HepG2 (cell line): Measurements from ENCODE around the gene DUOXA1. TPM values are rescaled to one million over a fixed set of nuclear protein-coding genes. Genes with fewer than 3 reads are reported as not detected.

ENCODE experiments used
- CBFB ChIP-seq: sonication (generic); formaldehyde crosslinking; IDR thresholded peaks from 2 replicates; pipeline ENCODE4 v1.4.0; 2020; ENCODE audit warnings: missing genetic modification reagents
- CBX2 ChIP-seq, 2 experiments: fragments of 200-600 bp in 1 of 2; sonication (generic); formaldehyde crosslinking in 1 of 2; IDR thresholded peaks; 2 replicates each; pipeline versions ENCODE4 v1.7.0 to v1.8.1; 2018 to 2022; ENCODE audit warnings: low read depth in 2 of 2, low read length in 1 of 2, mild to moderate bottlenecking in 1 of 2, missing genetic modification reagents in 1 of 2
- MTF2 ChIP-seq: sonication (generic); formaldehyde crosslinking; IDR thresholded peaks from 2 replicates; pipeline ENCODE4 v1.5.0; 2020; ENCODE audit warnings: missing genetic modification reagents, borderline replicate concordance
- PRDM4 ChIP-seq: sonication (generic); formaldehyde crosslinking; IDR thresholded peaks from 2 replicates; pipeline ENCODE4 v1.9.0; 2021; ENCODE audit warnings: missing genetic modification reagents, borderline replicate concordance
- TCF7 ChIP-seq: sonication (generic); IDR thresholded peaks from 2 replicates; pipeline ENCODE4 v1.6.1; 2016; ENCODE audit warnings: antibody characterized with exemption, low read depth
- ZNF781 ChIP-seq: sonication (generic); formaldehyde crosslinking; IDR thresholded peaks from 2 replicates; pipeline ENCODE4 v1.5.1; 2020; ENCODE audit warnings: borderline replicate concordance, mild to moderate bottlenecking, missing genetic modification reagents; ENCODE audit errors: not compliant biosample characterization
- ZNF800 ChIP-seq: sonication (generic); formaldehyde crosslinking; IDR thresholded peaks from 2 replicates; pipeline ENCODE4 v1.4.0; 2020; ENCODE audit warnings: missing genetic modification reagents
- ZSCAN12 ChIP-seq: sonication (generic); formaldehyde crosslinking; IDR thresholded peaks from 2 replicates; pipeline ENCODE4 v1.9.0; 2021; ENCODE audit warnings: mild to moderate bottlenecking, missing genetic modification reagents
- ZSCAN25 ChIP-seq: sonication (generic); formaldehyde crosslinking; IDR thresholded peaks from 2 replicates; pipeline ENCODE4 v1.8.0; 2022; ENCODE audit warnings: mild to moderate bottlenecking, missing genetic modification reagents
- polyA plus RNA-seq, 8 experiments: library from polyadenylated mRNA; depleted of rRNA in 3 of 8; stranded (reverse) in 7 of 8; unstranded in 1 of 8; fragments of >200 nt; fragmentation: Illumina TruSeq in 4 of 8; extraction: Trizol in 4 of 8; gene quantifications; 2 replicates each; pipeline versions ENCODE4 v1.2.1 to v1.2.3, GENCODE V29; 2011 to 2016; ENCODE audit warnings: low read depth in 4 of 8, missing spikeins in 1 of 8, mixed read lengths in 1 of 8; ENCODE audit not compliant: insufficient read depth in 1 of 8
- total RNA-seq, 5 experiments: library from RNA; depleted of rRNA; stranded (reverse); fragments of >200 nt; fragmentation: Illumina TruSeq; extraction: Trizol; gene quantifications; 2 replicates each; pipeline ENCODE4 v1.2.3, GENCODE V29; 2016; ENCODE audit warnings: low read depth in 1 of 5
- TF ChIP-seq, protein P1 (sequence below): sonication (generic); formaldehyde crosslinking; IDR thresholded peaks from 2 replicates; pipeline ENCODE4 v1.4.0; 2020; ENCODE audit warnings: missing genetic modification reagents
- TF ChIP-seq, protein P2 (sequence below): IDR thresholded peaks from 2 replicates; pipeline ENCODE4 v1.6.1; 2016; ENCODE audit warnings: low read depth
- TF ChIP-seq, protein P3 (sequence below): sonication (generic); formaldehyde crosslinking; IDR thresholded peaks from 2 replicates; pipeline ENCODE4 v1.5.1; 2020; ENCODE audit warnings: missing genetic modification reagents, mild to moderate bottlenecking, borderline replicate concordance
- TF ChIP-seq, protein P4 (sequence below): sonication (generic); formaldehyde crosslinking; IDR thresholded peaks from 2 replicates; pipeline ENCODE4 v1.5.0; 2020; ENCODE audit warnings: mild to moderate bottlenecking, missing genetic modification reagents, borderline replicate concordance

The DUOXA1 gene
- total and polyA plus RNA-seq, 2 of the 13 experiments (the other 11 are each of a cell fraction or from before 2014, with no cell fraction given), result not detected

DNA sequence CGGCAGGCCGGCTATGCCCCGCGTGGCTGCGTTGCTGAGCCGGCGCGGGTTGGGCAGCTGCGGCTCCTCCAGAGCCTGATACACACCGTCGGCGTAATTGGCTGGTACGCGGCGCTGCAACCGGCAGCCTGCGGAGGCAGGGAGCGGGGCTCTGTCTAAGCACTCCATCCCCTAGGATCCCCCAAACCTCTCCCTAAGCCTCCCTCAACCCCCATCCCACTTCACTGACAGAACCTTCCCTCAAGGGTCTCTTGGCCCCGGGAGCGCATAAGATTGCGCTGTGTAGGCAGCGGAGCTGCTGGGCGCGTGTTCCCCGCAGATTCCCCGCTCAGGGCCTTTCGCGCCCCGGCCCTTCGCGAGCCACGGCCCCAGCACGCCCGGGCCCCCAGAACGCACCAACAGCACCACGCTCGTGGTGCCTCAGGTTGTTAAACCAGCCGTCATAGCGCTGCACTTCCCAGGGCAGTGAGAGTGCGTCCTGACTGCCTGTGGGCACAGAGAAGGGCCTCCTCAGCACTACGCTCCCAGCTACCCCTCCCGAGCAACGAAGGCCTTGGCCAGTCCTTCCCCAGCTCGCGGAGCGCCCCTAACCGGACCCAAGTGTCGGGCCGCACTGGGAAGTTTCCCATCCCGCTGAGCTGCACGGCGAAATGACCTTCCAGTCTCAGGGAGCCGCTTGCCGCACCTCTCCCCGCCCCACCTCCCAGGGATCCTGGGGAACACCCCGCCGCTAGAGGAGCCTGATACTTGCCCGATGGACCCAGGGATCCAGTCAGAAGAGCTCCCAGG, 16.9 kb downstream of the DUOXA1 start (continued):
- TF ChIP-seq PRDM4 (CRISPR knock-in tag) (no peak), ZNF800 (CRISPR knock-in tag) (peak; percentile 45; the same call in 1 of the 2 replicates), ZSCAN12 (CRISPR knock-in tag) (no peak), ZSCAN25 (CRISPR knock-in tag) (no peak), CBFB (CRISPR knock-in tag) (no peak), MTF2 (0 out of 2 replicates have a peak, but pooled peaks have one; percentile 50), ZNF781 (CRISPR knock-in tag) (no peak), TCF7 (no peak), CBX2 (IDR thresholded peaks at IDR 0.05; ENCODE audit: low read depth, low read length) (no peak), CBX2 (CRISPR knock-in tag; IDR thresholded peaks at IDR 0.05; ENCODE audit: low read depth) (no peak)
- TF ChIP-seq, protein P1, sequence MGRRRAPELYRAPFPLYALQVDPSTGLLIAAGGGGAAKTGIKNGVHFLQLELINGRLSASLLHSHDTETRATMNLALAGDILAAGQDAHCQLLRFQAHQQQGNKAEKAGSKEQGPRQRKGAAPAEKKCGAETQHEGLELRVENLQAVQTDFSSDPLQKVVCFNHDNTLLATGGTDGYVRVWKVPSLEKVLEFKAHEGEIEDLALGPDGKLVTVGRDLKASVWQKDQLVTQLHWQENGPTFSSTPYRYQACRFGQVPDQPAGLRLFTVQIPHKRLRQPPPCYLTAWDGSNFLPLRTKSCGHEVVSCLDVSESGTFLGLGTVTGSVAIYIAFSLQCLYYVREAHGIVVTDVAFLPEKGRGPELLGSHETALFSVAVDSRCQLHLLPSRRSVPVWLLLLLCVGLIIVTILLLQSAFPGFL (CRISPR knock-in tag), result no peak
- TF ChIP-seq, protein P2, sequence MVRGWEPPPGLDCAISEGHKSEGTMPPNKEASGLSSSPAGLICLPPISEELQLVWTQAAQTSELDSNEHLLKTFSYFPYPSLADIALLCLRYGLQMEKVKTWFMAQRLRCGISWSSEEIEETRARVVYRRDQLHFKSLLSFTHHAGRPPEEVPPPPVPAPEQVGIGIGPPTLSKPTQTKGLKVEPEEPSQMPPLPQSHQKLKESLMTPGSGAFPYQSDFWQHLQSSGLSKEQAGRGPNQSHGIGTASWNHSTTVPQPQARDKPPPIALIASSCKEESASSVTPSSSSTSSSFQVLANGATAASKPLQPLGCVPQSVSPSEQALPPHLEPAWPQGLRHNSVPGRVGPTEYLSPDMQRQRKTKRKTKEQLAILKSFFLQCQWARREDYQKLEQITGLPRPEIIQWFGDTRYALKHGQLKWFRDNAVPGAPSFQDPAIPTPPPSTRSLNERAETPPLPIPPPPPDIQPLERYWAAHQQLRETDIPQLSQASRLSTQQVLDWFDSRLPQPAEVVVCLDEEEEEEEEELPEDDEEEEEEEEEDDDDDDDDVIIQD (CRISPR knock-in tag), result no peak
- TF ChIP-seq, protein P3, sequence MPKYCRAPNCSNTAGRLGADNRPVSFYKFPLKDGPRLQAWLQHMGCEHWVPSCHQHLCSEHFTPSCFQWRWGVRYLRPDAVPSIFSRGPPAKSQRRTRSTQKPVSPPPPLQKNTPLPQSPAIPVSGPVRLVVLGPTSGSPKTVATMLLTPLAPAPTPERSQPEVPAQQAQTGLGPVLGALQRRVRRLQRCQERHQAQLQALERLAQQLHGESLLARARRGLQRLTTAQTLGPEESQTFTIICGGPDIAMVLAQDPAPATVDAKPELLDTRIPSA, result no peak
- TF ChIP-seq, protein P4, sequence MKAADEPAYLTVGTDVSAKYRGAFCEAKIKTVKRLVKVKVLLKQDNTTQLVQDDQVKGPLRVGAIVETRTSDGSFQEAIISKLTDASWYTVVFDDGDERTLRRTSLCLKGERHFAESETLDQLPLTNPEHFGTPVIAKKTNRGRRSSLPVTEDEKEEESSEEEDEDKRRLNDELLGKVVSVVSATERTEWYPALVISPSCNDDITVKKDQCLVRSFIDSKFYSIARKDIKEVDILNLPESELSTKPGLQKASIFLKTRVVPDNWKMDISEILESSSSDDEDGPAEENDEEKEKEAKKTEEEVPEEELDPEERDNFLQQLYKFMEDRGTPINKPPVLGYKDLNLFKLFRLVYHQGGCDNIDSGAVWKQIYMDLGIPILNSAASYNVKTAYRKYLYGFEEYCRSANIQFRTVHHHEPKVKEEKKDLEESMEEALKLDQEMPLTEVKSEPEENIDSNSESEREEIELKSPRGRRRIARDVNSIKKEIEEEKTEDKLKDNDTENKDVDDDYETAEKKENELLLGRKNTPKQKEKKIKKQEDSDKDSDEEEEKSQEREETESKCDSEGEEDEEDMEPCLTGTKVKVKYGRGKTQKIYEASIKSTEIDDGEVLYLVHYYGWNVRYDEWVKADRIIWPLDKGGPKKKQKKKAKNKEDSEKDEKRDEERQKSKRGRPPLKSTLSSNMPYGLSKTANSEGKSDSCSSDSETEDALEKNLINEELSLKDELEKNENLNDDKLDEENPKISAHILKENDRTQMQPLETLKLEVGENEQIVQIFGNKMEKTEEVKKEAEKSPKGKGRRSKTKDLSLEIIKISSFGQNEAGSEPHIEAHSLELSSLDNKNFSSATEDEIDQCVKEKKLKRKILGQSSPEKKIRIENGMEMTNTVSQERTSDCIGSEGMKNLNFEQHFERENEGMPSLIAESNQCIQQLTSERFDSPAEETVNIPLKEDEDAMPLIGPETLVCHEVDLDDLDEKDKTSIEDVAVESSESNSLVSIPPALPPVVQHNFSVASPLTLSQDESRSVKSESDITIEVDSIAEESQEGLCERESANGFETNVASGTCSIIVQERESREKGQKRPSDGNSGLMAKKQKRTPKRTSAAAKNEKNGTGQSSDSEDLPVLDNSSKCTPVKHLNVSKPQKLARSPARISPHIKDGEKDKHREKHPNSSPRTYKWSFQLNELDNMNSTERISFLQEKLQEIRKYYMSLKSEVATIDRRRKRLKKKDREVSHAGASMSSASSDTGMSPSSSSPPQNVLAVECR (CRISPR knock-in tag), result 0 out of 2 replicates have a peak, but pooled peaks have one; percentile 17
